HG02981 (cell line): ENCODE results near the gene RAB7A.
"Not testable (repeated sequence)": the region's sequence is repeated elsewhere in the genome, so short reads cannot be mapped to it uniquely, and the experiment has no call there.

Experiments
- ATAC-seq: cut with Tn5 transposase; IDR thresholded peaks from one replicate; pipeline ENCODE4 v1.9.1; 2021; ENCODE audit warnings: mild to moderate bottlenecking, moderate library complexity; ENCODE audit not compliant: unreplicated experiment

The RAB7A gene

DNA sequence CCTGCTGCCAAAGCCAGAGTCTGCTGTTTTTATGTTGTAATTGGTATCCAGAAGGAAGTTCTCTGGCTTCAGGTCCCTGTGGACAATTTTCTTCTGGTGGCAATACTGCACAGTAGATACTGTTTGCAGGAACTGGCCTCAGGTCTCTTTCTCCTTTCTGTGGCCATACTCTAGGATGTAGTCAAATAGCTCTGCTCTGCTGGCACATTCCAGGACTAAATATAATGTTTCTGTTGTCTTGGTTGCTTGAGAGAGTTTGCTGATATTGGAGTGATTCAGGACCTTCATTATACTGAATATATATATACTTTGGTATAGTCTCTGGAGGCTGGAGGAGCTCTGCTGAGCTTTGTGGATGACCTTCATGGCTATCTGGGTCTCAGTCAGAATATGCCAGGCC, 23.1 kb downstream of the RAB7A start:
- ATAC-seq: no peak

DNA sequence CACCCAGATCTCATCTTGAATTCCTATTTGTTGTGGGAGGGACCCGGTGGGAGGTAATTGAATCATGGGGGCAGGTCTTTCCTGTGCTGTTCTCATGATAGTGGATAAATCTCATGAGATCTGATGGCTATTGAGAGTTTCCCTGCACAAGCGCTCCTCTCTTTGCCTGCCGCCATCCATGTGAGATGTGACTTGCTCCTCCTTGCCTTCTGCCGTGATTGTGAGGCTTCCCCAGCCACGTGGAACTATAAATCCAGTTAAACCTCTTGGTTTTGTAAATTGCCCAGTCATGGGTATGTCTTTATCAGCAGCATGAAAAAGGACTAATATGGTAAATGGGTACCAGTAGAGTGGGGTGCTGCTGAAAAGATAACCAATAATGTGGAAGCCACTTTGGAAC, 23.6 kb downstream of the RAB7A start:
- ATAC-seq: not testable (repeated sequence)

DNA sequence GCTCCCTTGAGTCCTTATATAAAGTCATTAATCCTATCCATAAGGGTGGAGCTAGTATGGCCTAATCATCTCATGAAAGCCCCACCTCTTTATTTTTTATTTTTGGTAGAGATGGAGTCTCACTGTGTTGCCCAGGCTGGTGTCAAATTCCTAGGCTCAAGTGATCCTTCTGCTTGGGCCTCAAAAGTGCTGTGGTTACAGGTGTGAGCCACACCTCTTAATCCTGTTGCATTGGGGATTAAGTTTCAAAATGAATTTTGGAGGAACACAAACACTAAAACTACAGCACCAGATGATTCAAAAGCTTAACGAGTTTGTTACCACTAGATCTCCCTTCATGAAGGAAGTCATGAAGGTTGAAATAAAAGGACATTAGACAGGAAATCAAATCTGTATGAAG, 27.7 kb downstream of the RAB7A start:
- no peak for ATAC-seq

DNA sequence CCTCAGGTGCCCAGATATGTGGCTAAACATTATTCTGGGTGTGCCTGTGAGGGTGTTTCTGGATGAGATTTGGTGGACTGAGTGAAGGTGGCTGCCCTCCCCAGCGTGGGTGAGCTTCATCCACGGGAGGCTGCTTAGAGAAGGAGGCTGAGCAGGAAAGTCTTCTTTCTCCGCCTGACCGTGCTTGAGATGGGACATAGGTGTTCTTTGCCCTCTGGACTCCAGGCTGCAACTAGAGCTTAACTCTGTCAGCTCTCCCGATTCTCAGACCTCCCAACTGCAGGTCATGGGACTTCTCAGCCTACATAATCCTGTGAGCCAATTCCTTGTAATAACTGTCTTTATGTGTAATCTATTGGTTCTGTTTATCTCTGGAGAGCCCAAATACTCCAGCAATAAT, 34.1 kb downstream of the RAB7A start:
- ATAC-seq: no peak

DNA sequence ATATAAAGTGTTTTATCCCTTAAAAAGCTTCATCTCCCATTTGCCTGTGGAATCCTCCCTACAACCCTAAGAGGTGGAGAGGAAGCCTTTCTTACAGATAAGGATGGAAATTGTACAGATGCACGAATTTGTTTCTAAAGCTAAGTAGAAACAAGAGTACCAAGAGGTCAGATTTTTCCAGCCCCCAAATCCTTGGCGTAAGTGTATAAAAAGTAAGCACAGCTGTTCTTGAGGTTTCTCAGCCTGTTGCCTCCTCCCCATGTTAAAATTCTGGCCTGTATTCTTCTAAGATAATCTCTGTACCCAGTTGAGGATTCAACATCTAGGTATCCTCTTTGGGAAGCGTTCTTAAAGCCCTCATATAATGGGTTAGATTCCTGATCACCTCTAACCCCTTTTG, 34.9 kb downstream of the RAB7A start:
- no peak for ATAC-seq

DNA sequence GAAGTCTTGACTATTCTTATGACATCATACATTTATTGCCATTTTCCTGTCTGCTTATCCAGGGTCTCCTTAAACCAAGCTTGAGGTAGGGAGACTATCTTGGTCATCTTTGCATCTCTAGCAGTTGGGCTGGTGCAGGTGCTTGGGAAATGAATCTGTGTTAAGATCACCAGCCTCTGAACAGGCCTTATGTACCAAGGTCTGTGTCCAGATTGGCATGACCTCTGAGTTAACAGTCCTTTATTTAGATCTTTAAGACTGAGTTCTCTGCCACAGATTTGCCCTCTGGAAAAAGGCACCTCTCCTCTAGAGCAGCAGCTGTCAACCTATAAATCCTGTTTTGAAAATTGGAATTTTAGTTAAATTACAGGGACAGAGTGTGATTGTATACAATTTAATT, 35.4 kb downstream of the RAB7A start:
- ATAC-seq: no peak

DNA sequence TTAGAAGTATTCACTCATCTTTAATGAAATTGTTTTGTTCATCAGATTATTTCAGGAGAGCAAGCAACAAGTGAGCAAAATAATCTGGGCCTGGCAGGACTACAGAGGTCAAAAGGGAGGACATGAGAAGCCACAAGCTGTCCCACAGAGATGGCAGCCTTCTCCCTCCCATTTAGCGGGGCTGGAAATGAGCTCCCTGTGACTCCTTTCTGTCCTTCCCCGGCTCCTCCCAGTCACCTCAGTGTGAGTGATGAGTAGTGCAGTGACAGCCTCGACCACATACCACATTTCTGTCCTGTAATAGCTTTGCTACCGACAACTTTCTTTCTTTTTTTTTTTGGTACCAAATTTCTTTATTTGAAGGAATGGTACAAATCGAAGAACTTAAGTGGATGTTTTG, 38.0 kb downstream of the RAB7A start:
- no peak for ATAC-seq

DNA sequence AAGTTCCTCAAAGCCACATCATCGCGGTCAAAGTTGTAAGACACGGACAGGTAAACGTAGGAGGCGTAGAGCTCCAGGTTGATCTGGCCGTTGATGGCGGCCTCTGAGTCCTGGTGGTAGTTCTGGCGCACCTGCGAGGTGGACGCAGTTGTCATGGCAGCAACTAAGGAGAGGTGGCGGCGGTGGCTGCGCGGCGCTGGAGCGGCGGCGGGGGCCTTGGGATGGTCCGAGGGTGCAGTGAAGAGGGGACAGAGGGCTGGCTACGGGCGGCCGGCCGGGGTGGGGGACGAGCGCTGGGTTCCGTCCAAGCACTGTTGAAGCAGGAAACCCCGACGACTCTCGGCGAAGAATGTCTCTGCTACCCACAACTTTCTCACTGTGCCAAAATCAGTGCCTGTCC, 38.9 kb downstream of the RAB7A start:
- ATAC-seq: no peak

DNA sequence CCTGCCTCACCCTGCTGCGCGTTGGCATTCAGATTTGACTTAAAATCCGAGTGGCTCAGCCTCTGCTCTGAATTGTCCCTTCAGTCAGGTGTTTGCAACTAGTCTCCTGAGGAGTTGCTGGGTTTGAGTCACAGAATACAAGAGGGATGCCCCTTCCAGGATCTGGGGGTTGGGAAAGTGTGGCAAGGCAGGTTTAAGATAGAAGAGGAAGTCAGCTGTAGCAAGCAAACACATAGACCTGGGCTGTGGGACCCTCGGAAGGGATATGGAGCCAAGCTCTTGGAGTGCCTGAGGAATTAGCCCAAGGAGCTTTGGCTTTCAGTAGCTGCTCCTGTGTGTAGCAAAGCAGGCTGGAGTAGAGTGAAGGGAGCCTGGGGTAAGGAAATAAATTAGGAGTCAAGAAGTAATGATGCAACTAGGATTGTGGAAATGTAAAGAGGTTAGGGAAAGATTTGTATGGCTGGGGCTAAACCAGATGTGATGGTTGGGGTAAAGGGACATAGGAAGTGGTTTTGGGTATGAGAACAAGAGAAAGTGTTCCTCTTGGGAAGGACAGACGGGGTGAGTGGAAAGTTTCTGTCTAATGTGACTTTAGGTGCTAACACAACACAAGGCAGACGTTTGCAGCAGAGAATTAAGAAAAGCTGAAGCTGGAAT, 41.2 kb downstream of the RAB7A start:
- ATAC-seq: no peak

DNA sequence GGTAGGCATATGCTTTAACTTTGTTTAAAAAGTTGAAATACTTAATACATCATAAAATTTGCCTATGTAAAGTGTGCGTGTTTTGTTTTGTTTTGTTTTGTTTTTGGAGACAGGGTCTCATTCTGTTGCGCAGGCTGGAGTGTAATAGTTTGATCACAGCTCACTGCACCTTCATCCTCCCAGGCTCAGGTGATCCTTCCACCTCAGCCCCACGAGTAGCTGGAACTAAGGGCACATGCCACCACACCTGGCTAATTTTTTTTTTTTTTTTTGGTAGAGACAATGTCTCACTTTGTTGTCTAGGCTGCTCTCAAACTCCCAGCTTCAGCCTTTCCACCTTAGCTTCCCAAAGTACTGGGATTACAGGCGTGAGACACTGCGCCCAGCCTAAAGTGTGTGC, 42.5 kb downstream of the RAB7A start:
- ATAC-seq: no peak

DNA sequence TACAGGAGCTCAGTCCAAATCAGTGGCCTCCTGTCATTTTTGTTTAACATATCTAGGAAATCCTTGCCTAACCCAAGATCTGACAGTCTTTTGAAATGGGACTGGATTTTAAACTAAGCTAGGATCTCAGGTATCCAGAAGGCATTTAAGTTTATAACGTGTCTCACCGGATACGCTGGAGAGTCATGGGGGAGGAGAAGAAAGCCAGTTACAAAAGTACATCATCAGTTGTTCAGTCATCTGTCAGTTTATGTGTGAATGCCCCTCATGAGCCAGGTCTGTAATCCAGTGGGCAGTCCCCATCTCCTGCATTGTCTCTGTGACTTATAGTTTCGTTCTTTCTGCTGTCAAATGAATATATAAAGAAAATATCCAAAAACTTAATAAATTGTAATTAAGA, 44.4 kb downstream of the RAB7A start:
- ATAC-seq: no peak

DNA sequence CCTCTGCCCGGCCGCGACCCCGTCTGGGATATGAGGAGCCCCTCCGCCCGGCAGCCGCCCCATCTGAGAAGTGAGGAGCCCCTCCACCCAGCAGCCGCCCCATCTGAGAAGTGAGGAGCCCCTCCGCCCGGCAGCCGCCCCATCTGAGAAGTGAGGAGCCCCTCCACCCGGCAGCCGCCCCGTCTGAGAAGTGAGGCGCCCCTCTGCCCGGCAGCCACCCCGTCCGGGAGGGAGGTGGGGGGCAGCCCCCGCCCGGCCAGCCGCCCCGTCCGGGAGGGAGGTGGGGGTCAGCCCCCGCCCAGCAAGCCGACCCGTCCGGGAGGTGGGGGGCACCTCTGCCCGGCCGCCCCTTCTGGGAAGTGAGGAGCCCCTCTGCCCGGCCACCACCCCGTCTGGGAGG, 47.2 kb downstream of the RAB7A start:
- not testable (repeated sequence) for ATAC-seq

DNA sequence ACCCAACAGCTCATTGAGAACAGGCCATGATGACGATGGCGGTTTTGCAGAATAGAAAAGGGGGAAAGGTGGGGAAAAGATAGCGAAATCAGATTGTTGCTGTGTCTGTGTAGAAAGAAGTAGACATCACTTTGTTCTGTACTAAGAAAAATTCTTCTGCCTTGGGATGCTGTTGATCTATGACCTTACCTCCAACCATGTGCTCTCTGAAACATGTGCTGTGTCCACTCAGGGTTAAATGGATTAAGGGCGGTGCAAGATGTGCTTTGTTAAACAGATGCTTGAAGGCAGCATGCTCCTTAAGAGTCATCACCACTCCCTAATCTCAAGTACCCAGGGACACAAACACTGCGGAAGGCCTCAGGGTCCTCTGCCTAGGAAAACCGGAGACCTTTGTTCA, 47.6 kb downstream of the RAB7A start:
- ATAC-seq: not testable (repeated sequence)

DNA sequence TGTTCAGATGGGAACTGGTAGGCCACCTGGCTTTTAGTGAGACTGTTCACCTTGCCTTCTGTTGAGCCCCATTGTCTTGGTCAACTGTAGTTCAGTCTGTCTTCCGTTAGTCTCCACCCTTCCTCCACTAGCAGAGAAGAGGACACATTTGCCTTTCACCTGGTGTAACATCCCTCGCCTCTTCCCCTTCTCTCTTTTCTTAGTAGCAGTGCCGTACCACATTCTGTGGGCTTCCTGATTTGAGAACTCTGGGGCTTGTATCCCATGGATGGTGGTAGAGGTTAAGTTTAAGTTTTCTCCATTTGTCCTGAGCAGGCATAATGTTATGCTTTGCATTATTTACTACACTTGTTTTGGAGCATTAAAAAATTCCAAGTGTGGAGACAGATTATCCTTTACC, 49.3 kb downstream of the RAB7A start:
- no peak for ATAC-seq

DNA sequence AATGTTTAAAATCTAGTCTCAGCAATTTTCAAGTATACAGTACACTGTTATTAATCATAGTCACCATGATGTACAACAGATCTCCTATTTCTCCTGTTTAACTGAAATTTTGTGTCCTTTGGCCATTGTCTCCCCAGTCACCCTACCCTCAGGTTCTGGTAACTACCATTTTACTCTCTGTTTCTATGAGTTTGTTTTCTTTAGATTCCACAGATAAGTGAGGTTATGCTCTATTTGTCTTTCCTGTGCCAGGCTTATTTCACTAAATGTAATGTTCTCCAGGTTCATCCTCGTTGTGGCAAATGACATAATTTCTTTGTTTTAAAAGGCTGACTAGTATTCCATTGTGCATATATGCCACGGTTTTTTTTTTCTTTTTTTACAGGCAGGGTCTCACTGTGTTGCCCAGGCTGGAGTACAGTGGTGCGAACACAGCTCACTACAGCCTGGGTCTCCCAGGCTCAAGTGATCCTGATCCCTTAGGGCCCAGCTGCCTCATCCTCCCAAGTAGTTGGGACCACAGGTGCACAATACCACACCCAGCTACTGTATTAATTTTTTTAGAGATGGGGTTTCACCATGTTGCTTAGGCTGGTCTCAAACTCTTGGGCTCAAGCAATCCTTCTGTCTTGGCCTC, 50.0 kb downstream of the RAB7A start:
- no peak for ATAC-seq

DNA sequence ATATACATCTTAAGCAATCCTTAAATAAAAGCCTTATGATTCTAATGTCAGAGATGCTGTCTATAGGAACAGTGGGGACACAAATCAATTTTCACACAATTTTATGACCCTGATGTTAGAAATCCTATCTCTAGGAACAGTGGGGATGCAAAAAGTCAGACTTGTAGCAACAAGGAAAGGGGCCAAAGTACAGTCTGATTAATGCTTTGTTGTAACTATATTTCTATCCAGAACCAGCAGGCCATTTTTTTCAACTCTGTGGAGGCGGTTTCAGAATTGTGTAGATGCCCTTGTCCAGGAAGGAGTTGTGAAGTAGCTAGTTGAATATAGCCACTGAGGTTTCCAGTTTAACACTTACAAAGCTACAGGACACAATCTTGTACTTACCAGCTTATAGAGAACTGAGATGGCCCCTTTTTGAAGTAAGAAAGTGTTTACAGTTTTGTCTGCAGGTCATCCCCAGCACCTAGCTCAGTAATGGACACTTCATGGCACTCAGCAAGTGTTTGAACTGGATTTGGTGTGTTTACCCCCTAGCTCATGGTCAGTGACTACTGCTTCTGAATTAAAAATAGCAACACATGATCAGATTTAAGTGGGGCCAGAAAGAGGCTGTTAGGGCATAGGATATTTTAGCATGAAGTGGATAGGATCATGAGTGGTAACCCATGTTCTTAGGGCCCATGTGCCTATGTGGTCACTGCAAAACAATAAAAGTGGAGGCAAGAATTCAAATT, 54.3 kb downstream of the RAB7A start:
- ATAC-seq: no peak

DNA sequence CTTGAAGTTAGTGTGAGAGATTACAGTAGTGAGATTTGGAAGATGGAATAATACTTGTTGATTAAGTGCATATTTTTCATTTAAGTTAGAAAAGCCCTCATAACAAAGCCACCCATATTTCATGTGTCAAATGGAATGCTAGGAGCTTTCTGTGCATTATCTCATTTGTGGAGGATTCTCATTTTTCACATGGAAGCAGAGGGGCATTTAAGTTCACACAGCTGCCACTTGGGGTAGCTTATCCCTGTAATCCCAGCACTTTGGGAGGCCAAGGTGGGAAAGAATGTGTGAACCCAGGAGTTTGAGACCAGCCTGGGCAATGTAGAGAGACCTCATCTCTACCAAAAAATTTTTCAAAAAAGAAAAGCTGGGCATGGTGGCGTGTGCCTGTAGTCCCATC, 55.2 kb downstream of the RAB7A start:
- no peak for ATAC-seq

DNA sequence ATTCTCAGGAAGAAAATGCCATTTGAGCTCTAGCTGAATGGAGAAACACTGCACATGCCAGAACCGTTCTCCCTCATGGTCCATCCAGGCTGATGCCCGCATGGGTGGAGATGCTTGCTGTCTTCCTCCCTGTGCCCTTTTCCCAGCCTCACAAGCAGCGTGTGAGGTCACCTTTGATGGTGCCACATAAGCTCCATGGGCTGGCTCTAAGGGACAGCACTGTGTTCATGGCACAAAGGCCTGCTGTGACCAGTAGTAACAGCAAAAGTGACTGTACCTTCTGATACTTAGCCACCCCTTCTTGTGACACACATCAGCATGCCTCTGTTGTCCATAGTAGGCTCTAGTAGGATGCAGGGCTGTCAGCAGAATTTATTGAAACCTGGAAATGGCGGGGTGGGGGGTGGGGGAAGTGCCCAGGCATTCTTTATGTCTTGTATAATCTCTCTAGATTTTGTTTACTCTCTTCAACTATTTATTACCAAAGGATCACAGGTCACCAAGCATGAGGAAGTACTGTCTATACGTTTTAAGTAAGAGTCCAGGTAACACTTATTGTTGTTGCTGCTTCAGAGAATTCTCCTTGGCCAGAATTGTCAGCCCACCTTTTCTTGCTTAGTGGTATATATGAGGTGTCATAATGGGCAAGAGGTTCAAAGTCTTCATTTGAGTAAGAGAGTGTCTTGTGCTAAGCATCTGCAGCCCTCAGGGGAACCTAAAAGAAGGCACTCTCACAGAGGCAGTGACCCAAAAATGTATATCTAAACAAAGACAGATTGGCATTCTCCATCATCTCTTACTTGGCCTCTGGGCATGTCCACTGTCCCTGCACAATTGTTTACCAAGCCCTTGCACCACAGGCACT, 56.5 kb downstream of the RAB7A start:
- no peak for ATAC-seq

DNA sequence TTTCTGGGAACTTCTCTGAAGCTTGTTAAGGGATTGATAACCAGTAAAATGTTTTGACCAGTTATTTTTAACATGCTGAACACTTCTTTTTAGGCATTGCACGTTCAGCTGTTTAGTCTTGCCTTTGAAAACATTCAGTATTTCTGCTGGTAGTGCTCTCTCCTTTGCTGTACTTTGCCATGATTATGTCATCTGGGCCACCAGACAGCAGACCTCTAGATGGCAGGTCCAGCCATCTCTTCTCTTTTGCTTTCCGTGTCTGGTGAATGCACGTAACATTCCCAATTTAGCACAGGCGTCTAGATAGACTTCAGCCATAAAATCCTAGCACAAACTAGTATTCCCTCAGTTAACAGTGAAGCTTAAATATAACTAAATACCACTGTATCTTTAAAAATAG, 57.8 kb downstream of the RAB7A start:
- ATAC-seq: no peak

DNA sequence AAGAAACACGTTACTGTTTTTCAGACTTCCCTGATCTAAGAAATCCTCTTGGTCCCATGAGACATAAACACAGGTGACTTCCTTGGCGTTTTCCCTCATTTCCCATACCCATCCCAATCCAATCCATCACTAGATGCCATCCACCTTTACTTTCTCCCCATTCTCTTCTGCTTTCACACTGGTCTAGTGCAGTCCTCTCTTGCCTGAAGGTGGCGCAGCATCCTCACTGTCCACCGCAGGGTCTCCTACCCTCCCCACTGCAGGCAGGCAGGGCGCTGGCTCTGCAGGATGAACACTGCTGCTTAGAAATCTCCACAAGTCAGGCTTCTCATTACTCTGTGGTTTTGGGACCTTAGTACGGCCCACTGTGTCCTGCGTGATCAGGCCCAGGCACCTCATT, 58.2 kb downstream of the RAB7A start:
- ATAC-seq: no peak

DNA sequence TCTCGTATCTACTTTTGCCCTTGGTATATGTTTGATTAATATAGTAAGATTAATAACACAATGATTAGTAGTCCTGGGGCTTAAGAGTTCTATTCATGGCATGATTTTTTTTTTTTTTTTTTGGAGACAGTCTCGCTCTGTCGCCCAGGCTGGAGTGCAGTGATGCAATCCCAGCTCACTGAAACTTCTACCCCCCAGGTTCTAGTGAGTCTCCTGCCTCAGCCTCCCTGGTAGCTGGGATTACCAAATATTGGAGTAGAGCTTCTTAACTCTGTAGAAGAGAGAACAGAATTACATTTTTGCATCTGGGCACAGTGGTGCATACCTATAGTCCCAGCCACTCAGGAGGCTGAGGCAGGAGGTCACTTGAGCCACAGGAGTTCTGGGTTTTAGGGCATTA, 58.9 kb downstream of the RAB7A start:
- ATAC-seq: no peak
